8988T (cell line): ENCODE results near the gene FRS2.

Experiments
- DNase-seq: peaks from one replicate; pipeline ENCODE4 v3.0.0; 2011

FRS2 gene

DNA sequence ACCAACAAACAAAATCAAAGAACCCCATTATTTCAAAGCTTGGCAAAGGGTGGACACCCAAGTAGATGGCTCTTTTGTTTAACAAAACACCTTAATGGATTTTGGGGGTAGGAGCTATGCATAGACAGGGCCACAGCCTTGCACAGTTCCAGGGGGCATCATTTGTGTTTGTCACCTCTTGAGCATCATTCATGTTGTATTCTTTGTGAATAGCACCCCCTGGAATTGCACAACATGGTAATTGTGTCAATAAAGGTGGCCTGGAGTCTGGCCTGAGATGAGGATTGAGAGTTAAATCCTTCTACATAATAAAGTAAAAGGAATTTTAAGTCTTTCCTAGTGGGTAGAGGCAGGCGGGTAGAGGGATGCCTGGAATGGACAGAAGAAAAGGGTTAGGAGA, 3.3 kb upstream of the FRS2 start:
- no peak for DNase-seq

DNA sequence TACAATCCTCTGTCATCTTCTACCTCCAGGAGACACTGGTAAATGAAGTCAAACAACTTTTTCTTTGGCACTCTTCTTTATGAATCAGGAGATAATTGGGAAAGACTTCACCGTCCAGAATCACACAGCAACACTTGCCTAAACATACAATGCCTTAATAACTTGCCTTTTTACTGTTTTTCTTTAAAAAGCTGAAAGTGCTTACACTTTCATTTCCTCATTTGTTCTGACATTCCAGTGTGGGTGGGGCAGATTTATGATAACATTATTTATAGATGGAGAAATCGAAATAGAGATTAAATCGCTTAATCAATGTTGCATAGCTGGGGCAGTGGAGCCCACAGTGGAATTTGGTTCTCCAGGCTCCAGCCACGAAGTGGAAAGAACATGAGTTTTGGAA, 2.8 kb upstream of the FRS2 start:
- DNase-seq: no peak

DNA sequence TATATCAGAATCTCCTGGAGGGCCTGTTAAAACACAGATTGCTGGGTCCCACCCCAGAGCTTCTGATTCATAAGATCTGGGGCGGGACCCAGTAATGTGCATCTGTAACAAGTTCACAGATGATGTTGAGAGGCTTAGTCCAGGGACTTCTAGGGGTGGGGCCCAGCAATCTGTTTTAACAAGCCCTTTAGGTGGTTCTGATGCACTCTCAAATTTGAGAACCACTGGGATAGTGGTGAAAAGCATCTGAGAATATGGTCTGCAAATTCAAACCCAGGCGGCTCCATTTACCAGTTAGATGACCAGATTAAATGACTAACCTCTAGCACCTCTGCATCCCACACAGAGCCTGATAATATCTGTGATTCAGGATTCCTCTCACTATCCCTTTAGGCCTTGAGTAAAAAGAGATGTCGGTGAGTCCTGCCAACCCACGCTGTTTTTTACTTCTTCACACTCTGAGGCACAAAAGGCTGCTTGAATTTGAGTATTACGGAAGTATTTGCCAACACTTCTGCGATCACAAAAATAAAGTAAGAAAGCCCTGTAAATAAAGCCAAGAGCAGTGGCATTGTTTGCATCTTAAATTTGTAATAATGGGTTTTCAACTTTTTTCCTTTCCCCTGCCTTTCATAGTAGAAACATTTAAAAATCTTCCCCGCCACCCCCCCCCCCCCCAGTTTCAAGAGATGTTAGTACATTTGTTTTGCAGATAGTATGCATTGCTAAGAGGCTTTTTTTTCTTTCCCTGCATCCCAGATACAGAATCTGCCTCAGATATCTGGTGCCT, 1.8 kb upstream of the FRS2 start:
- no peak for DNase-seq

DNA sequence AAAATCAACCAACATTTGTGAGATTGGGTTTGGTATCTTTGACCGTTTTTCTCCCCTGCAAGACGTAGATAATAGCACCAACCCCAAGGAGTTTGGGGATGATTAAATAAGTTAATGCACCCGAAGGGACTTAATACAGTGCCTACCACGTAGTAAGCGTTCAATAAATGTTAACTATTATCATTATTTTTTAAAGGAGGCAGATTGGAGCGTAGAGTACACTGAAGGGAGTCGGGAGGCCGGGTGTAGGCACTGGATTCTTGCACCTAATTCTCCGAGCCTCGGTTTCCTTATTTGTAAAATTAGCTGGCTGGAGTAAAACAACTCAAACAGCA, 367 bp upstream of the FRS2 start:
- DNase-seq: no peak

DNA sequence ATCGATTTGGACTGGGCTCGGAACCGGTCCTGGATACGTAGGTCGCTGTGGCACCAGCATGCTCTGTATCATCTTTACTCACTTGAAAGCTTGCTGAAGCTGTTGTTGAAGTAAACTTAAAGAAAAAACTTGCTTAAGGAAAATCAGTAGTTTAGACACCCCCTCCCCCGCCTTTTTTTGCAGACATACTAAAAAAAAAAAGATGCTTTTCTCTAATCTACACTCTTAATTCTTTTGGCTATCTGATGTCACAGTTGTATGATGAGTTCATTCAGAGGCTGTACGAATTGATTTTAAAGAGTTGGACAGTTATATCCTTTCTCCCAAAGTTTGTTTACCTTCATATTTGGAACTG, 865 bp downstream of the FRS2 start:
- DNase-seq: no peak

- no peak for DNase-seq
Measured at GRCh38 chr12:69471667-69472385, 1.6 kb downstream of the FRS2 start.

DNA sequence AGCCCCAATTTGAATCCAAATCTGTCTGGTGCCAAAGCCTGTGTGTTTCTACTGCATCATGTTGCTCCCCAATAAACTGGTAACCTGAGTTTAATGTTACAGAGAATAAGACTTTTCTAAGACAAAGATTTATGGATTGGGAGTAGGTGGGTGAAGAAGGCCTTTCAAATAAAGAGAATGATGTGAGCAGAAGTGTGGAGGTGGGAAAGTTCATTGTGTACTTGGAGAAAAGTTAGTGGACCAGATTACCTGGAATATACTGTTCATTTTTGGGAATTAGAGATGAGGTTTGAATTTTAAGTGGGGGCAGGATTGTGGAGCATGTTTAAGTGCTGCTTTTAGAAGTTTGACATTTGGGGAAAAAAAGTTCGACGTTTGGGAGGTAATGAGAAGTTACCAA, 3.1 kb downstream of the FRS2 start:
- no peak for DNase-seq

DNA sequence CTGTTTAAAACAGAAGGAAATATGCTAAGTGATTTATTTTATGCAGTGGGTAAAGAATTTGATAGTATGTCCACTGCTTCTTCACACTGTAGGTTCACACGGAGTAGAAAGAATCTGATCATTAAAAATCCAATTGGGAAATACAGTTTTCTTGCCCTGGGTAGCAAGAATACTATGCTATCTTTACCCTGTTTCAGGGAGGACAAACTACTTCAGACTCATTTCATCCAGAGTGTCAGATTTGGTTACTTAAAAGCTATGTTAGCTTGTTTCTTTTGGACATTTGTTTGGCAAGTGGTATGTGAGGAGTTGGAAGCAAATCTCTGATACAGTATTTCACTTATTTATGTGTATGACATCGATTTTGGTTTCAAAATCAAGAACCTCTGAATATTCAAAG, 4.3 kb downstream of the FRS2 start:
- DNase-seq: no peak

DNA sequence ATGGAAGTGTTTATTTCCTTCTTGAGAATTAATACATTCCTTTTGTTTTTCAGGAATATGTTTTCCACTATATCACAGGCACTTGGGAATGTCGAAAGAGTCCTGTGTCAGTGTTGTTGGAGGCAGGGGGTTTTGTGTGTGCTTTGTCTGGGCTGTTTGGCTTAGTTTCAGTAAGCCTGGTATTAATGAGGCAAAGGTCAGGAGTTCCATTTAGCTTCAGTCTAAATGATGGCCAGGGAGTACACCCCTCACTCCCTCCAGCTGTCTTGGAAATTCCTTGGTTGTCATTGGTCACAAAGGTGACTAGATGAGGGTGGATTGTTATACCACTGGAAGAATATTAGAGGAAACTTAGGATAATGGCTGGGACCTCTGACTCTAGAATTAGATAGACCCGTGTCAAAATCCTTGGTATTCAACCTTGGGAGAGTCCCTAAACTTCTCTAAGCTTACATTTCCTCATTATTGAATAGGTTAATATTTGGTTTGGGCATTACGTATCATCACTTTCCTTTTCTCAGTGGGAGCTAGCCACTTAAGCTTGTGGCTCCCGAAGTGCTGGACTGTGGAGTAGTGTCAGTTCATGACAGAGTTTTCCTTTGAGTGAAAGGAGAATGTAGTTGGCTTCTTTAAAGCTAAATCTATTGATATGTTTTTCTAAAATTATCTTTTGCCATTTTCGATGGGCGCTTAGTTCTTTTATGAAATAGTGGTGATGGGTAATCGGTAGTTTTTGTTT, 5.2 kb downstream of the FRS2 start:
- no peak for DNase-seq

DNA sequence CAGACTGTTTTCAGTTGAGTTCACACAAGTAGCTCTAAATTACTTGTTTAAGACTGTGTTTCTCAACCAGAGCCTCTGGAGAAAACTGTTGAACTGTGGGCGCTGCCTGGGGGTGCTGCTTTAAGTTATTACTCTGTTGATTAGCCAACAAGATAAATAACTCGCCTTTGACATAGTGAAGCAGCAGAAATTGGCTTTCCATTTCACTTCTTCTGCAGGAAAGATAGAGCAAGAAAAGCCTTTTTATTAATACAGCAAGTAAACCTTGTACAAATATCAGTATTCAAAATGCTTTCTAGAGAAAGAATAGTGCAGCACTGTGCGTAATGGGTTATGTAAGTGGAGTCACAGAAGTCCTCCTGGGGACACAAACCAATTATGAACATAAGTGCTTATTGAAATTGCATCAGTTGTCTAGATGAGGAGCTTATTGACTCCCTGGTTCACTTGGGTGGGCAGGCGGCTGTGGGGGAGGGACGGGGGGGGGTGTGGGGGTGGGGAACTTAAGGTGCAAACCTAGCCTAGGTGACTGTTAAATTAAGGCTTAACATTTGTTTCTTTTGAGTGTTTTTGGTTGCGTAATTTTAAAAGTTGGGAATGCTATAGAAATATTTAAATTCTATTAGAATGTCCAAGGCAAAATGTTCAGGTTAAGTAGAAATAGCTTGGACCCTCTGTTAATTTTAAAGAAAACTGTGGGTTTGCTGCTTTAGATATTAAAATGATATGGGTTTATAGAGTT, 6.3 kb downstream of the FRS2 start:
- no peak for DNase-seq

DNA sequence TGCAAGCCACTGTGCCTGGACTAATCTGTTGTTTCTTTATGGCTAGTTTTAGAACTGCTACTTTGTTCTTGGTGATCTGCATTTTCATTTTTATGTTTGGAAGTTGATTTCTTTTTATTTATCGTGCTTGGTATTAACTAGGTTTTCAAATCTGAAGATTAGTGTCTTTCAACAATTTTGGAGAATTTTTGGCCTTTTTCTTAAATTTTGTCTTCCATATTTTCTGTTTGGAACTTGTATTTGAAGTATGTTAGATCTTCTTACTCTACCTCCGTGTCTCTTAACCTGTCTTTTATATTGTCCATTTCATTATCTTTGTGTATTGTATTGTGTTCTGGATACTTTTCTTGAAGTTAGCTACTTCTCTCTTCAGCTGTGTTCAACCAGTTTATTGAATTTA, 9.5 kb downstream of the FRS2 start:
- no peak for DNase-seq

DNA sequence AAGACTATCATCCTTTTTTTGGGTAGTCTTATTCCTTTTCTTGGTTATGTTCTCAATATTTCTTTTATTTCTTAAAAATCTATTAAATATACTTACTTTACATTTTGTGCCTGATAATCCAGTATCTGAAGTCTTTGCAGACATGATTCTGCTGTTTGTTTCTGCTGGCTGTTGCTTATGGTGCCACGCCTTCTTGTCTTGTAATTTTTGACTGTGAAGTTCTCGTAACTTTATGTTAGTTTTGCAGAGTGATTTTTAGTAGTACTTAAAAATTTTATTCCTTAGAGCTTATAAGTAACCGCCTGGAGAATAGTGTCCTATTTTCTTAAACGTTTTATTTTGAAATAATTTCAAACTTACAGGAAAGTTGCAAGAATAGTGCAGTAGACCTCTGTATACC, 10.5 kb downstream of the FRS2 start:
- DNase-seq: no peak

GRCh38 chr12:69481133-69481532, 10.9 kb downstream of the FRS2 start:
- no peak for DNase-seq

GRCh38 chr12:69483700-69484099, 13.5 kb downstream of the FRS2 start:
- DNase-seq: no peak

GRCh38 chr12:69484428-69484827, 14.2 kb downstream of the FRS2 start:
- DNase-seq: no peak

- no peak for DNase-seq
Measured at GRCh38 chr12:69490920-69491643, 20.9 kb downstream of the FRS2 start.

DNA sequence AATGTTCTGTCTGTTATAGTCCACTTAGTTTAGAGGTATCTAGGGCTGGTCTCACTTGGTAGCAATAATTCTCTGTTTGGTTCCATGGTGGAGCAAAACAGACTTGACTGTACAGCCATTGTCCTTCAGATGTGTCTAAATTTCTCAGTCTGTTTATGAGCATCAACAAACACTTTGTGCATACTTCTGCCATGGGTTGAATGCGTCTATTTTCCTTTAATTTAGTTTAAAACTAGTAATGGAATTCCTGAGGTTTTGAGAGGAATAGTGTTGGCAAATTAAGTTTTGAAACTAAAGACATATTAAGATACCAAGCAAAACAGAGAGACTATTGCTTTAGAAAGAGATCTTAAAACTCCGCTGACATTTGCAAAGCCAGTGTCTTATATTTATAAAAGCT, 22.6 kb downstream of the FRS2 start:
- DNase-seq: no peak

DNA sequence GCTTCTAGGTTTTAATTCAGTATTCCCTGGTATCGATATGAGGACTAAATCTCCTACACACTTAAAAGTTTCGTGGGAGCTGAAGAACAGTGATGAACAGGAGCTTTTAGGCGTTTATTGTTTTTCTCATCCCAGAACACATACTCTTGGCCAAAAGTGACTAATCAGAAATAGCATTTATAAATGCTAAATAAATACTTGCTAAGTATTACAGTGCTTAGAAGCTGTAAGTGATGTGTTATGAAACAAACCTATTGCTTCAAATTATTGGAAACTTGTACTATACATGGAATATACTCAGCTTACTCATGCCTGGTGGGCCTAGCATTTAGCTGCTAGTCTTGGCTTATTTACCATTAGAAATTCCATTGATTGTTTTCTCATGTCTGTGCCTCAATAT, 24.9 kb downstream of the FRS2 start:
- DNase-seq: no peak

DNA sequence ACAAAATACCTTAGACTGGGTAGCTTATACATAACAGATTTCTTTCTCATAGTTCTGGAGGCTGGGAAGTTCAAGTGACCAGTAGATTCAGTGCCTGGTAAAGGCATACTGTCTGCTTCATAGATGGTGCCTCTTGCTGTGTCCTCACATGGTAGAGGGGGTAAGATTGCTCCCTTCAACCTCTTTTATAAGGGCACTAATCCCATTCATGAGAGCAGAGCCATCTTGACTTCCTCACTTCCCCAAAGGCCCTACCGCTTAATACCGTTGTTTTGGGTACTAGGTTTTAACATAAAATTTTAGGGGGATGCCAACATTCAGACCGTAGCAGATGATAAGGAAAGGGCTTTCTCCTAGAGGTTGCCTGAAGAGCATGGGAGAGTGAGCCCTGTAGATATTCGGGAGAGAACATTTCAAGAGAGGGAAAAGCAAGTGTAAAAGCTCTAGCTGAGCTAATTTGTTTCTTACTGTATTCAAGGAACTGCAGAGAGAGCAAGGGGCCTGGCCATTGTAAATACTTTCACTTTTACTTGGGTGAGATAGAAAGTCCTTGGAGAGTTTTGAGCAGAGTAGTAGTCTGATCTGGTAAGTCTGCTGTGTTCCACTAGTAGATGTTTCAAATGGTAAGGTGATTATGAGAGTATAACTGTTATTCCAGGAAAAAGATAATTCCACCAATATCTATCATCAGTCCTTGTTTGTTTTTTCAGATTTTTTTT, 27.3 kb downstream of the FRS2 start:
- no peak for DNase-seq

DNA sequence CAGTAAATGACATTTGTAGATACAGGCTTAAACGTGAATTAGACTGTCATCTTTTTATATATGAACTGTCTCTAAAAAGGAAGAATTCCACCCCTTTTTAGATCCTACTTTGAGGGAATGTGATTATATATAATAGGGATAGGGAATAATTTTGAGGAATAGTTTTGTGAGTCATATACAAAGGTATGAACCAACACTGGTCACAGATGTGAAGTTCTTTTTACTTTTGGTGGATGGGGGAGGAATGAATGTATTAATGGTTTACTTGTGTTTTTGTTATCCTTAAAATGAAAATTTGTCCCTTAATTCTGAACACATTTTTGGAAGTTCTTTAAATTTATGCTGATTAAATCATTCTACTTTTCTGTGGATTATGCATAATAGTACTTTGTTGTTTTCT, 30.4 kb downstream of the FRS2 start:
- DNase-seq: no peak

DNA sequence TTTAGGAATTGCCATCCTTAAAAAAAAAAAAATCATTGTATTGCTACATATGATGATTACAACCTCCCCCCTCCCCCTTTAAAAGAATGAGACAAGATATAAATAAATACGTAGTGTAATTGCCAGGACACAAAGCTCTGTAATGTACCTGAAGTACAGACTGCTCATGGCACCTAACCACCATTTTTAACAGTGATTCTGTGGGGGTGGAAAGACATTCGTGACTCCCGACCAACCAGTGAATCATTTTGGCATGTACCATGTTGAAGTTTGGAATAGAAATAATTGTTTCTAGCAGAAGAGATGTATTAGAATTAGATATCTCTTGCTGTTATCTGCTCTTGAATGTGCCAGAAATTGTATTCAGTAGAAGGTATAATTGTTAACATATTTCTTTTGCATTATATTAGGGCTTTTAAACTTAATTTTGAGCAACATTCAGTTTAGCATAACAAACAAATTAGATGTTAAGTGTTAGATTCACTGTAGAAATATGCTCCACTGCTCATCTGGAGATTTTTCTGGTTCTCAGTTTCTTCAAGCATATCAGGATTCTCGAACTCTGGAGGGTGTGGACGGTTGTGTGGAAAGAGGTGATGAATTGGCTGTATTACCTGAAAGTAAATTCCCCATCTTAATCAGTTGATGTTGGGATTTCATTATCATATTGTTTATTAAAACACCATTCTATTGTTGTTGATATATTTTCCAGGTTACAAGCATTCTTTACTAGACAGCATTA, 31.1 kb downstream of the FRS2 start:
- DNase-seq: no peak
